Renal cortex interstitium (tissue), 11 donors: Measurements from ENCODE around the gene ZCWPW1. TPM values are rescaled to one million over a fixed set of nuclear protein-coding genes. Genes with fewer than 3 reads are reported as not detected.
"Not testable (repeated sequence)": the region's sequence is repeated elsewhere in the genome, so short reads cannot be mapped to it uniquely, and the experiment has no call there.

Experiments used
- DNase-seq, 11 donors: peaks; one replicate each; pipeline ENCODE4 v3.0.0-alpha.2; 2013; ENCODE audit warnings: low read depth in 9 of 11, low spot score in 4 of 11; ENCODE audit errors: extremely low read depth in 1 of 11
- polyA plus RNA-seq, 3 donors: library from polyadenylated mRNA; unstranded; fragments of 120-200 nt; gene quantifications; one replicate each; pipeline ENCODE4 v1.2.1, GENCODE V29; 2013; ENCODE audit not compliant: insufficient read length in 3 of 3

Gene ZCWPW1
- polyA plus RNA-seq, 3 donors, result 4.7 to 7.5 (median 5.9) TPM

GRCh38 chr7:100464210-100464660 lies 35.7 kb upstream of the ZCWPW1 start, which contains the start of gene SPACDR:
Gene SPACDR (minus strand): TSS chr7:100464260. CDS start chr7:100464025, 235 bp downstream.
- no peak for DNase-seq

DNA sequence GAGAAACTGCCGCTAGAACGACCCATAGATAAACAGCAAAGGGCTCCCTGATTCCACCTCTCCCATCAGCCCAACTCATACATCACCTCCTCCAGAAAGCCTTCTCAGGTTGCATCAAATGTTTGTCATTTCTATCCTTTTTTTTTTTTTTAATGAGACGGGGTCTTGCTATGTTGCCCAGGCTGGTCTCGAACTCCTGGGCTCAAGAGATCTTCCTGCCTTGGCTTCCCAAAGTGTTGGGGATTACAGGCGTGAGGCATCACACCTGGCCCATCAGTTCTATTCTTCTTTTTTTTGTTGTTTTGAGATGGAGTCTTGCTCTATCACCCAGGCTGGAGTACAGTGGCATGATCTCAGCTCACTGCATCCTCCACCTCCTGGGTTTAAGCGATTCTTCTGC lies 28.5 kb upstream of the ZCWPW1 start:
- no peak for DNase-seq

- DNase-seq, result no peak
Measured at GRCh38 chr7:100456562-100456961, 28.1 kb upstream of the ZCWPW1 start.

- no peak for DNase-seq
Measured at GRCh38 chr7:100455206-100455605, 26.7 kb upstream of the ZCWPW1 start.

GRCh38 chr7:100453854-100454253 lies 25.4 kb upstream of the ZCWPW1 start:
- DNase-seq, result not testable (repeated sequence)

GRCh38 chr7:100452513-100452912 lies 24.0 kb upstream of the ZCWPW1 start:
- DNase-seq, result no peak

DNA sequence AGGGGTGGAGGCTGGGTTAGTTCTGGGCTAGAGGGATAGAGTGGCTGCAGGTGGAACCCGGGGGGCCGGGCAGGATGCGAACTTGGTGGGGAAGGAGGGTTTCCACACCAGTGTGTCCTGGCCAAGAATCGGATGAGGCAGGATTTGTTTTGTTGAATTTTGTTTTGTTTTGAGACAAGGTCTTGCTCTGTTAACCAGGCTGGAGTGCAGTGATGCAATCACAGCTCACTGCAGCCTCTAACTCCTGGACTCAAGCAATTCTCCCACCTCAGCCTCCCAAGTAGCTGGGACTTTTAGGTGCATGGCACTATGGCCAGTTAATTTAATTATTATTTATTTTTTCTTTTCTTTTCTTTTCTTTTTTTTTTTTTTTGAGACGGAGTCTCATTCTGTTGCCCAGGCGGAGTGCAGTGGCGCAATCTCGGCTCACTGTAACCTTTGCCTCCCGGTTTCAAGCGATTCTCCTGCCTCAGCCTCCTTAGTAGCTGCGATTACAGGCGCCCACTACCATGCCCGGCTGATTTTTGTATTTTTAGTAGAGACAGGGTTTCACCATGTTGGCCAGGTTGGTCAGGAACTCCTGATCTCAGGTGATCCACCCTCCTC lies 20.8 kb upstream of the ZCWPW1 start:
- DNase-seq, result no peak

DNA sequence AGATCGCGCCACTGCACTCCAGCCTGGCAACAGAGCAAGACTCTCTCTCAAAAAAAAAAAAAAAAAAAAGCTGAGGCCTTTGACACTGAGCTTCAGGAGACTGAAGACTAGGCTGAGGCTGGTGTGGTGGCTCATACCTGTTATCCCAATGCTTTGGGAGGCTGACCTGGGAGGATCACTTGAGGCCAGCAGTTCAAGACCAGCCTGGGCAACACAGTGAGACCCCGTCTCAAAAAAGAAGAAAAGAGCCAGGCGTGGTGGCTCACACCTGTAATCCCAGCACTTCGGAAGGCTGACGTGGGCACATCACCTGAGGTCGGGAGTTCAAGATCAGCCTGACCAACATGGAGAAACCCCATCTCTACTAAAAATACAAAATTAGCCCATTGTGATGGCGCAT lies 18.9 kb upstream of the ZCWPW1 start:
- not testable (repeated sequence) for DNase-seq

DNA sequence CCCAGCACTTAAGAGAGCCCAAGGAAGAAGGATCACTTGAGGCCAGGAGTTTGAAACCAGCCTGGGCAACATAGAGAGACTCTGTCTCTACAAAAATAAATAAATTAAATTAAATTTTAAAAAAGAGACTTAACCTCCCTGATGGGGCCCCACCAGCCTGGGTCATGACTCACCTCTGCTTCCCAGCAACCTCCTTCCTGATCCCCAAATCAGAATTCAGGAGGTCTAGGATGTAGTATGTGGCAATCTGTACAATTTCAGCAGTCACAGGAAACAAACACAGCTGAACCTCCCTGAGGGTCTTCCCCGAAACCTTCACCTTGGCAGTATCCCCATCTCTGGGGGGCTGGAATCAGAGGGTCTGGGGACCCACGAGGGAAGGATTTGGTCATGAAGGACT lies 17.5 kb upstream of the ZCWPW1 start:
- DNase-seq, result no peak

DNA sequence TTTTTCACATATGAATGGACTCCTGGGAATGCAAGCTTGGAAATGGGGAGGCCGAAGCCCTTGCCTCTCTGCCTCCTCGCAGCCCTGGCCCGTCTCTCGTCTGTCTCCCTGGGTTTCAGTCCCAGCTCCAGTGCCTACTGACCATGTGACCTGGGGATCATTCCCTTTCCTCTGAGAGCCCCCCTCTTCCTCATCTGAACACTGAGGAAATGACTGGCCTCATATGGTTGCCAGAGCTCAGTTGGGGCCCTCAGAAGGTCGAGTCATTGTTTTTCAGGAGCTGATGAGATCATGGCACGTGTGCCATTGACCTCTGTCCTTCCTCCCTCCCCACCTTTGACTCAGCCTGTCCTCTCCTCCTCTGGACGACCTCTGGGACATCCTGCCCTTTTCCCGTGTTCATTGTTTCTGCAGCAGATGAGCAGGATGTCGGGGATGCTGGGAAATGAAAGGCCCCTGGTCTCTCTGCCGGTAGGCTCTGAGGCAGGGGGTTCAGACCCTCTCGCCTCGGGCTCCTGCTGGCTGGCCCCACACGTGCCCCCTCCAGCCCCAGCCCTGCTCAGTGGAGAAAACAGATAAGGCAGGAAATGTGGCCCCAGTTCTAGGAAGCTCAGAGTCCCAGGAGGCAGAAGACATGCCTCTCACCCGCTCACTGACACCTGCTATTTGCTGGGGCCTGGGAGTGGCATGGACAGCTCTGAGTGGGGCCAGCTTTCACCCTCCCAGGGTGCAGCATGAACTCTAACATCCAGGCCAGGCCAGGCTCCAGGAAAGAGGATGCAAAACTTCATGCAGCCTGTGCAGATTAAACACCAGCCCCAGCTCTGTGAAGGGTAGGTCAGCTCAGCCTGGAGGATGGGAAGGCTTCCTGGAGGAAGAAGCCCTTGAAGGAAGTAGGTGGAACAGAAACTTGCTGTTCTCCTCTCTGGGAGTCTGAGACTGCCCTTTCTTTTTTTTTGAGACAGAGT lies 16.1 kb upstream of the ZCWPW1 start:
- DNase-seq, result no peak

DNA sequence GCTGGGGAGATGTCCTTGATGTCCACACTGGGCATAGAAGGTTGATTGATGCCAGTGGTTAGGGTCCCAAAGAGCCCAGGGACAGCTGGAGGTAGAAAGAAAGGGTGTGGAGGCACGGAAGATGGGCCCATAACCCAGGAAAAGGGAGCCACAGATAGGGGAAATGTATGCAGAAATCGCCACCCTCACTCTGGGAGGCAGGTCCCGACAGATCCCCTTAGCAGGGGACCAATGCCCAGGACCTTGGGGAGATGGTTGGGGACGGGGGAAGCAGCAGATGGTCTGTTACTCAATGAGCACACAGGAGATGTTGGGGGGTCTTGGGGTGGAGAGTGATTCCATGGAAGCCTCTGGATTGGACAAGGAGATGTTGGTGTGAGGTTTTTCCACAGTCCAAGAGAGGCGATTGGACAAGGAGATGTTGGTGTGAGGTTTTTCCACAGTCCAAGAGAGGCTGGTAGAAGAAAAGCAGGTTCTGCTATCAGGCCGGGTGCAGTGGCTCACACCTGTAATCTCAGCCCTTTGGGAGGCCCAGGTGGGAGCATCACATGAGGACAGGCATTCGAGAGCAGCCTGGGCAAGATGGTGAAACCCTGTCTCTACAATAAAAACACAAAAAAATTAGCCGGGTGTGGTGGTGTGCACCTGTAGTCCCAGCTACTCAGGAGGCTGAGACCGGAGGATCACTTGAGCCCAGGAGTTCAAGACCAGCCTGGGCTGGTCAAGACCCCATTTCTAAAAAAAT lies 14.8 kb upstream of the ZCWPW1 start:
- no peak for DNase-seq

DNA sequence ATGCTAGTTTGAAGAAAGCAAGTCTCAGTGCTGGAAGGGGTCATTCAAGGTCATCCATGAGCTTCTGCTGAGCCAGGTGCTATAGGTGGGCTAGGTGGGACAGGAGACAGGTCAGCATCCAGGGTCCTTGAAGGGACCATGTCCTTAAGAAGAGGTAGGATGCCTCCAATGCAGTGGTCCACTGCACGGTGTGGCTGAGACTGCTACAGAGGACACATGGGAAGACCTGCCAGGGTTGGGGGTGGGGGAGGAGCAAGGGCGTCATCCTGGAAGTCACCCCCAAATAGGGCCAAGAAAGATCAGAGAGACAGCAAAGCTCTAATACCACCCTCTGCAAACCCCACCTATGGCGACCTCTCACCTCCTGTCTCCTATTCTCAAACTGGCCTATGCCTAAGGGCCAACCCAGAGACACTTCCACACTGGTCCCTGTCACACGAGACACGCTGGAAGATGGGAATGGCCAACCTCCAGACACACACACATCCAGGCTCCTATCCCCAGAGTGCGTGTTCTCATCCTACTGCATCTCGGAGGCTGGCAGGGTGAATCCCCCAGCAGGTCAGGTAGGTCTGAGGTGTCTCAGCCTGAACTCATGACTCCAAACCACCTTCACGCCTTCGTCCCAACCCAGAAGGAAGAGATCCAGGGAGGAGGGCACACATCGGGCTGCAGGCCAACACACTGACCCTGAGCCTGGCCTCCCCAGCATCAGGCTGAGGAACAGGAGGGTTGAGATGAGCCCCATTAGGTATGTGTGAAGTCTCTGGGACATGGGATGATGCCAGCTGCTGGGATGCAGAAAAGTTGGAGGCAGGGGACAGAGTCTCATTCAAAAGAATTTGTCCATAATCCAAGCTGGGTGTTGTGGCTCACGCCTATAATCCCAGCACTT lies 13.4 kb upstream of the ZCWPW1 start:
- no peak for DNase-seq

- not testable (repeated sequence) for DNase-seq
Measured at GRCh38 chr7:100439244-100439643, 10.7 kb upstream of the ZCWPW1 start.

DNA sequence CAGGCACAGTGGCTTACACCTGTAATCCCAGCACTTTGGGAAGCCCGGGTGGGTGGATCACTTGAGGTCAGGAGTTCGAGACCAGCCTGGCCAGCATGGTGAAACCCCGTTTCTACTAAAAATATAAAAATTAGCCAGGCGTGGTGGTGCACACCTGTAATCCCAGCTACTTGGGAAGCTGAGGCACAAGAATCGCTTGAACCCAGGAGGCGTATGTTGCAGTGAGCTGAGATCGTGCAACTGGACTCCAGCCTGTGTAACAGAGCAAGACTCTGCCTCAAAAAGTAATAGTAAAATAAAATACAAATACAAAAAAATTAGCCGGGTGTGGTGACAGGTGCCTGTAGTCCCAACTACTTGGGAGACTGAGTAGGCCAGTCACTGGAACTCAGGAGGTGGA lies 10.2 kb upstream of the ZCWPW1 start:
- not testable (repeated sequence) for DNase-seq

DNA sequence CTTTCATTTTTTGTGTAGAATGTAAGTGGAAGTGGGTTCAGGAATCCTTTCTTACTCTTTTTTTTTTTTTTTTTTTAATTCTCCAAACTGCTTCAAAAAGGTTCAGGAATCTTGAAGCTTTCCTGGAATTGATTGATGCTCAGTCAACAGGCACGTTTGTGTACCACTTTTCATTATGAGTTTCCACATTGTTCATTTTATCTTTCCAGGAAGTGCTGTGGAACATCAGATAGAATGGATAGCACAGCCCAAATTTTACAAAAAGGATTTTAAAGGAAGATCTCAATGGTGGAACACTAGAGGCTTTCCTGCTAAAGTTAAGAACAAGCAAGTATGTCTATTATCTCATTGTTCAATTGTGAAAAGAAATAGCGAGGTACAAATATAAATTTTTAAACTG lies 9.7 kb upstream of the ZCWPW1 start:
- DNase-seq, result no peak

GRCh38 chr7:100437150-100438100 lies 8.9 kb upstream of the ZCWPW1 start:
- no peak for DNase-seq
